GM18505 (cell line): ENCODE data around the gene ORAI3.

Experiments used
- ATAC-seq: cut with Tn5 transposase; IDR thresholded peaks from one replicate; pipeline ENCODE4 v1.9.1; 2021; ENCODE audit not compliant: unreplicated experiment
- POLR2A ChIP-seq: IDR thresholded peaks from 4 replicates; pipeline ENCODE4 v1.6.1; 2011; ENCODE audit warnings: borderline replicate concordance; ENCODE audit not compliant: insufficient read depth, insufficient read length; ENCODE audit errors: extremely low read depth

Gene ORAI3

GRCh38 chr16:30946671-30947540 lies 2.0 kb upstream of the ORAI3 start:
- no peak for ATAC-seq
- TF ChIP-seq POLR2A = no peak

GRCh38 chr16:30947541-30947858 lies 1.4 kb upstream of the ORAI3 start:
- no peak for ATAC-seq
- TF ChIP-seq POLR2A = no peak

- ATAC-seq = peak; percentile 3
- TF ChIP-seq POLR2A = no peak
Observed at GRCh38 chr16:30947859-30948666, 805 bp upstream of the ORAI3 start.

GRCh38 chr16:30949650-30950515 lies 1.0 kb downstream of the ORAI3 start:
- TF ChIP-seq POLR2A = peak; percentile 89
- ATAC-seq = peak; percentile 44

DNA sequence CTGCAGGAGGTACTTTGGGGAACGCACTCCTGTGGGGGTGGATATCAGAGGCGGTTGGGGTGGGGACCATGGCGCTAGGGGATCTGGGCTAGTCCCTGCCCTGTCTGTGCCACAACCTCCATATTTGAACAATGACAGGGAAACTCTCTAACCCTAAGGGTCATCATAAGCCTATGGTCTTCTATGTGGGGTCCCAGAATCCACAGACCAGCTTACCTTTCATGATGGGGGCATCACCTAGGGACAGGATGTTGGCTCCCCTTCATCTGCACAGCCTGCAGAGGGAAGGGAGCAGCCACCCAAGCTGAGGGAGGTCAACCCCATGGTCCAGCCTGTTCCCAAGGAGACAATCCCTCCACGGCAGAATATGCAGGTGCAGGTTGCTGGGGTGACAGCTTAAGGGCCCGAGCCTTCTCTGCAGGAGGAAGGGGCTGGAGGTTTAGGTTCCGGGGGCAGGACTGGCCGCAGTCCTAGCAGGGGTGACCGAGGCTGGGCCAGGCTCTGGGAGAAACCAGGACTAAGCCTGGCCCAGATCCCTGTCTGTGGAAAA lies 1.7 kb downstream of the ORAI3 start:
- no peak for ATAC-seq
- TF ChIP-seq POLR2A = no peak

GRCh38 chr16:30951193-30951592 lies 2.3 kb downstream of the ORAI3 start:
- TF ChIP-seq POLR2A = no peak
- no peak for ATAC-seq

GRCh38 chr16:30951750-30952149 lies 2.9 kb downstream of the ORAI3 start:
- TF ChIP-seq POLR2A = no peak
- ATAC-seq = no peak

DNA sequence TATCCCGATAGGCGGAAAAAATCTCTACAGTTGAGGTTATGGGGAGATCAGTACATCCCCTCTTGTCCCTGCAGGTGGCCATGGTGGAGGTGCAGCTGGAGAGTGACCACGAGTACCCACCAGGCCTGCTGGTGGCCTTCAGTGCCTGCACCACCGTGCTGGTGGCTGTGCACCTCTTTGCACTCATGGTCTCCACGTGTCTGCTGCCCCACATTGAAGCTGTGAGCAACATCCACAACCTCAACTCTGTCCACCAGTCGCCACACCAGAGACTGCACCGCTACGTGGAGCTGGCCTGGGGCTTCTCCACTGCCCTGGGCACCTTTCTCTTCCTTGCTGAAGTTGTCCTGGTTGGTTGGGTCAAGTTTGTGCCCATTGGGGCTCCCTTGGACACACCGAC lies 4.2 kb downstream of the ORAI3 start:
- no peak for TF ChIP-seq POLR2A
- ATAC-seq = no peak

DNA sequence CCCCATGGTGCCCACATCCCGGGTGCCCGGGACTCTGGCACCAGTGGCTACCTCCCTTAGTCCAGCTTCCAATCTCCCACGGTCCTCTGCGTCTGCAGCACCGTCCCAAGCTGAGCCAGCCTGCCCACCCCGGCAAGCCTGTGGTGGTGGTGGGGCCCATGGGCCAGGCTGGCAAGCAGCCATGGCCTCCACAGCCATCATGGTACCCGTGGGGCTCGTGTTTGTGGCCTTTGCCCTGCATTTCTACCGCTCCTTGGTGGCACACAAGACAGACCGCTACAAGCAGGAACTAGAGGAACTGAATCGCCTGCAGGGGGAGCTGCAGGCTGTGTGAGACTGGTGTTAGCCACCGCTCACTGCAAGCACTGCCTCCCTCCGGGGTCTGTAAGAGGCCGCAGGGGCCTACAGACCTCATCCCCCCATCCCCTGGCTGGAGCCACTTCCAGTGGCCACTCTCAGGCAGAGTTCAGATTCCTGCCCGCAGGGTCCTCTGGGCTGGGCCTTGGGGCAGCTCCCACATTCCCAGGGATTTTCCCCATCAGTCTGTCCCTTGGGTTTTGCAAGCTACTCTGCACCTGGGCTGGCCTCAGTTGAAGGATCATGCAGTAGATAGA lies 4.8 kb downstream of the ORAI3 start:
- no peak for TF ChIP-seq POLR2A

DNA sequence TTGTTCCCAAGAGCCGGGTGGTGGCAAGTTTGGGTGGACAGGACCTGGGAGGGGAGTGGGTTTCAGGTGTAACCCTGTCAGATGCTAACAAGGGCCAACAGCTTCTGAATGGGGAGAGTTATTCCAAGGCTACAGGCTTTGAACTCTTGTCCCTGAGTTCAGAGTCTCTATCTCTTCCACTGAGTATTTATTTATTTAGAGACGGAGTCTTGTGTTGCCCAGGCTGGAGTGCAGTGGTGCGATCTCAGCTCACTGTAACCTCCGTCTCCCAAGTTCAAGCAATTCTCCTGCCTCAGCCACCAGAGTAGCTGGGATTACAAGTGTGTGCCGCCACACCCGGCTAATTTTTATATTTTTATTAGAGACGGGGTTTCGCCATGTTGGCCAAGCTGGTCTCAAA lies 6.1 kb downstream of the ORAI3 start:
- no peak for ATAC-seq
- no peak for TF ChIP-seq POLR2A

More for the DNA sequence above, 4.8 kb downstream of the ORAI3 start:
- no peak for ATAC-seq

- peak; percentile 7 for TF ChIP-seq POLR2A
- peak; percentile 54 for ATAC-seq
Observed at GRCh38 chr16:30956601-30957455, 8.0 kb downstream of the ORAI3 start.
